WTC11 (cell line): ENCODE results near the gene STRIP1. TPM values are rescaled to one million over a fixed set of nuclear protein-coding genes. Genes with fewer than 3 reads are reported as not detected.

ENCODE experiments used
- ATAC-seq: fragments of 200-7000 bp; cut with Tn5 transposase; 2 replicates; pipeline ENCODE4 v1.10.0; 2021; ENCODE audit warnings: mild to moderate bottlenecking, moderate library complexity
- CTCF ChIA-PET: fragments of 300-600 bp; sonication (Branson Sonifier 250); formaldehyde crosslinking; loops from one replicate; lab custom pipeline; 2021; ENCODE audit warnings: antibody characterized with exemption; lab: Charles Lee
- POLR2A ChIA-PET: fragments of 350-600 bp; sonication (Branson Sonifier 250); formaldehyde crosslinking; loops from one replicate; lab custom pipeline; 2021; ENCODE audit warnings: antibody characterized with exemption; lab: Charles Lee
- DNase-seq: peaks from one replicate; pipeline ENCODE4 v3.0.0; 2021; ENCODE audit warnings: low spot score
- H3K27ac Mint-ChIP-seq: 2 replicates; pipeline ENCODE4 v1.8.0; 2021; ENCODE audit warnings: mixed read lengths
- H3K27me3 Mint-ChIP-seq: 2 replicates; pipeline ENCODE4 v1.8.0; 2021; ENCODE audit warnings: low read depth, mild to moderate bottlenecking, moderate library complexity, mixed read lengths
- H3K36me3 Mint-ChIP-seq: 2 replicates; pipeline ENCODE4 v1.8.0; 2021; ENCODE audit warnings: mixed read lengths
- H3K4me1 Mint-ChIP-seq: 2 replicates; pipeline ENCODE4 v1.8.0; 2022; ENCODE audit warnings: mixed read lengths
- H3K4me3 Mint-ChIP-seq: 2 replicates; pipeline ENCODE4 v1.8.0; 2021; ENCODE audit warnings: mild to moderate bottlenecking, moderate library complexity, mixed read lengths
- H3K9me3 Mint-ChIP-seq: 2 replicates; pipeline ENCODE4 v1.8.0; 2021; ENCODE audit warnings: mixed read lengths
- CREM ChIP-seq: sonication (generic); formaldehyde crosslinking; IDR thresholded peaks from 2 replicates; pipeline ENCODE4 v1.8.1; 2022; ENCODE audit warnings: mild to moderate bottlenecking, missing genetic modification reagents, moderate library complexity
- ESRRA ChIP-seq: sonication (generic); formaldehyde crosslinking; IDR thresholded peaks from 2 replicates; pipeline ENCODE4 v1.8.1; 2022; ENCODE audit warnings: mild to moderate bottlenecking, missing genetic modification reagents, borderline replicate concordance
- FOXJ3 ChIP-seq: sonication (generic); formaldehyde crosslinking; IDR thresholded peaks from 2 replicates; pipeline ENCODE4 v1.9.0; 2021; ENCODE audit warnings: missing genetic modification reagents, mild to moderate bottlenecking, borderline replicate concordance
- GRHL2 ChIP-seq: fragments of 250-450 bp; sonication (Bioruptor Pico); IDR thresholded peaks from 2 replicates; pipeline ENCODE4 v1.8.0; 2022; ENCODE audit warnings: mild to moderate bottlenecking, moderate library complexity; ENCODE audit not compliant: insufficient replicate concordance, severe bottlenecking
- MYBL2 ChIP-seq: sonication (generic); formaldehyde crosslinking; IDR thresholded peaks from 2 replicates; pipeline ENCODE4 v1.8.1; 2023; ENCODE audit warnings: mild to moderate bottlenecking, moderate library complexity, missing genetic modification reagents
- NFE2L1 ChIP-seq: sonication (generic); formaldehyde crosslinking; IDR thresholded peaks from 2 replicates; pipeline ENCODE4 v1.8.1; 2023; ENCODE audit warnings: missing genetic modification reagents
- NFYB ChIP-seq: sonication (generic); formaldehyde crosslinking; conservative IDR thresholded peaks from 2 replicates; pipeline ENCODE4 v1.8.0; 2022; ENCODE audit warnings: low read depth, missing genetic modification reagents
- OVOL2 ChIP-seq: fragments of 250-450 bp; sonication (Bioruptor Pico); IDR thresholded peaks from 2 replicates; pipeline ENCODE4 v1.9.0; 2021; ENCODE audit warnings: mild to moderate bottlenecking, borderline replicate concordance
- SMAD3 ChIP-seq: sonication (generic); formaldehyde crosslinking; IDR thresholded peaks from 2 replicates; pipeline ENCODE4 v1.8.0; 2022; ENCODE audit warnings: missing genetic modification reagents, mild to moderate bottlenecking, borderline replicate concordance
- TEAD4 ChIP-seq: sonication (generic); formaldehyde crosslinking; IDR thresholded peaks from 2 replicates; pipeline ENCODE4 v1.8.0; 2022; ENCODE audit warnings: mild to moderate bottlenecking, missing genetic modification reagents
- ZNF232 ChIP-seq: sonication (generic); formaldehyde crosslinking; IDR thresholded peaks from 2 replicates; pipeline ENCODE4 v1.8.0; 2022; ENCODE audit warnings: mild to moderate bottlenecking, missing genetic modification reagents
- total RNA-seq: library from RNA; stranded (reverse); gene quantifications from 3 replicates; pipeline ENCODE4 v1.2.3, GENCODE V29; 2021
- TF ChIP-seq, protein P1 (sequence below): sonication (generic); formaldehyde crosslinking; IDR thresholded peaks from 2 replicates; pipeline ENCODE4 v1.8.0; 2022; ENCODE audit warnings: missing genetic modification reagents
- TF ChIP-seq, protein P2 (sequence below): fragments of 250-450 bp; sonication (Bioruptor Pico); IDR thresholded peaks from 2 replicates; pipeline ENCODE4 v1.9.0; 2021; ENCODE audit warnings: moderate library complexity, mild to moderate bottlenecking, inconsistent platforms, borderline replicate concordance
- TF ChIP-seq, protein P3 (sequence below): fragments of 250-450 bp; sonication (Bioruptor Pico); conservative IDR thresholded peaks from 2 replicates; pipeline ENCODE4 v1.9.0; 2021; ENCODE audit warnings: mild to moderate bottlenecking
- TF ChIP-seq, protein P4 (sequence below): sonication (generic); formaldehyde crosslinking; IDR thresholded peaks from 2 replicates; pipeline ENCODE4 v1.8.0; 2023; ENCODE audit warnings: missing genetic modification reagents
- TF ChIP-seq, protein P5 (sequence below): sonication (generic); formaldehyde crosslinking; IDR thresholded peaks from 2 replicates; pipeline ENCODE4 v1.8.1; 2023; ENCODE audit warnings: mild to moderate bottlenecking, missing genetic modification reagents
- TF ChIP-seq, protein P6 (sequence below): sonication (generic); formaldehyde crosslinking; IDR thresholded peaks from 2 replicates; pipeline ENCODE4 v1.8.1; 2023; ENCODE audit warnings: mild to moderate bottlenecking, missing genetic modification reagents, moderate library complexity
- TF ChIP-seq, protein P7 (sequence below): sonication (generic); formaldehyde crosslinking; IDR thresholded peaks from 2 replicates; pipeline ENCODE4 v1.8.0; 2023; ENCODE audit warnings: missing genetic modification reagents, mild to moderate bottlenecking, borderline replicate concordance

The STRIP1 gene
- total RNA-seq, 1 experiment from 2014 or later, result 42.8 TPM

DNA sequence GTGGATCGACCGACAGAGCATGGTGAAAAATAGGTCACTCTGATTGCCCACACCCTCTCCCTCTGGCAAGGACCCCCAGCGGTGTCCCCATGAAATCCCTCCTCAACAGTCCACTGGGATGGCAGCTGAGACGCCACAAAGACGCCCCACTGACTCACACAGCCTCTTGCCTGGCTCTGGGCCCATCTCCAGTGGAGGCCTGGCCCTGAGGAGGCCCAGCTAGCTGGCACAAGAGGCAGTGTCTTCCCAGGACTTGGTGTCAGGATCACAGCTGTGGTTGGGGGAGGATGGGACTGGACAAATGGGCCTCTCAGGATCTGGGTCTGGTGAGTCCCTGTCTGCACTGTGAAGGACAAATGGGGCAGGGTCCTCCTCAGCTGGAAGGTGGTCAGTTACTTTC lies 31.4 kb downstream of the STRIP1 start:
- ATAC-seq (no peak), DNase-seq (no peak)
- TF ChIP-seq CREM (CRISPR knock-in tag) (no peak), NFYB (no peak), SMAD3 (CRISPR knock-in tag) (no peak), TEAD4 (CRISPR knock-in tag) (no peak), GRHL2 (CRISPR knock-in tag) (no peak), NFE2L1 (CRISPR knock-in tag) (no peak)
- TF ChIP-seq, protein P1, sequence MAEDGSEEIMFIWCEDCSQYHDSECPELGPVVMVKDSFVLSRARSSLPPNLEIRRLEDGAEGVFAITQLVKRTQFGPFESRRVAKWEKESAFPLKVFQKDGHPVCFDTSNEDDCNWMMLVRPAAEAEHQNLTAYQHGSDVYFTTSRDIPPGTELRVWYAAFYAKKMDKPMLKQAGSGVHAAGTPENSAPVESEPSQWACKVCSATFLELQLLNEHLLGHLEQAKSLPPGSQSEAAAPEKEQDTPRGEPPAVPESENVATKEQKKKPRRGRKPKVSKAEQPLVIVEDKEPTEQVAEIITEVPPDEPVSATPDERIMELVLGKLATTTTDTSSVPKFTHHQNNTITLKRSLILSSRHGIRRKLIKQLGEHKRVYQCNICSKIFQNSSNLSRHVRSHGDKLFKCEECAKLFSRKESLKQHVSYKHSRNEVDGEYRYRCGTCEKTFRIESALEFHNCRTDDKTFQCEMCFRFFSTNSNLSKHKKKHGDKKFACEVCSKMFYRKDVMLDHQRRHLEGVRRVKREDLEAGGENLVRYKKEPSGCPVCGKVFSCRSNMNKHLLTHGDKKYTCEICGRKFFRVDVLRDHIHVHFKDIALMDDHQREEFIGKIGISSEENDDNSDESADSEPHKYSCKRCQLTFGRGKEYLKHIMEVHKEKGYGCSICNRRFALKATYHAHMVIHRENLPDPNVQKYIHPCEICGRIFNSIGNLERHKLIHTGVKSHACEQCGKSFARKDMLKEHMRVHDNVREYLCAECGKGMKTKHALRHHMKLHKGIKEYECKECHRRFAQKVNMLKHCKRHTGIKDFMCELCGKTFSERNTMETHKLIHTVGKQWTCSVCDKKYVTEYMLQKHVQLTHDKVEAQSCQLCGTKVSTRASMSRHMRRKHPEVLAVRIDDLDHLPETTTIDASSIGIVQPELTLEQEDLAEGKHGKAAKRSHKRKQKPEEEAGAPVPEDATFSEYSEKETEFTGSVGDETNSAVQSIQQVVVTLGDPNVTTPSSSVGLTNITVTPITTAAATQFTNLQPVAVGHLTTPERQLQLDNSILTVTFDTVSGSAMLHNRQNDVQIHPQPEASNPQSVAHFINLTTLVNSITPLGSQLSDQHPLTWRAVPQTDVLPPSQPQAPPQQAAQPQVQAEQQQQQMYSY, result no peak
- TF ChIP-seq, protein P2, sequence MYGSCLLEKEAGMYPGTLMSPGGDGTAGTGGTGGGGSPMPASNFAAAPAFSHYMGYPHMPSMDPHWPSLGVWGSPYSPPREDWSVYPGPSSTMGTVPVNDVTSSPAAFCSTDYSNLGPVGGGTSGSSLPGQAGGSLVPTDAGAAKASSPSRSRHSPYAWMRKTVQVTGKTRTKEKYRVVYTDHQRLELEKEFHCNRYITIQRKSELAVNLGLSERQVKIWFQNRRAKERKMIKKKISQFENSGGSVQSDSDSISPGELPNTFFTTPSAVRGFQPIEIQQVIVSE, result no peak
- TF ChIP-seq, protein P3, sequence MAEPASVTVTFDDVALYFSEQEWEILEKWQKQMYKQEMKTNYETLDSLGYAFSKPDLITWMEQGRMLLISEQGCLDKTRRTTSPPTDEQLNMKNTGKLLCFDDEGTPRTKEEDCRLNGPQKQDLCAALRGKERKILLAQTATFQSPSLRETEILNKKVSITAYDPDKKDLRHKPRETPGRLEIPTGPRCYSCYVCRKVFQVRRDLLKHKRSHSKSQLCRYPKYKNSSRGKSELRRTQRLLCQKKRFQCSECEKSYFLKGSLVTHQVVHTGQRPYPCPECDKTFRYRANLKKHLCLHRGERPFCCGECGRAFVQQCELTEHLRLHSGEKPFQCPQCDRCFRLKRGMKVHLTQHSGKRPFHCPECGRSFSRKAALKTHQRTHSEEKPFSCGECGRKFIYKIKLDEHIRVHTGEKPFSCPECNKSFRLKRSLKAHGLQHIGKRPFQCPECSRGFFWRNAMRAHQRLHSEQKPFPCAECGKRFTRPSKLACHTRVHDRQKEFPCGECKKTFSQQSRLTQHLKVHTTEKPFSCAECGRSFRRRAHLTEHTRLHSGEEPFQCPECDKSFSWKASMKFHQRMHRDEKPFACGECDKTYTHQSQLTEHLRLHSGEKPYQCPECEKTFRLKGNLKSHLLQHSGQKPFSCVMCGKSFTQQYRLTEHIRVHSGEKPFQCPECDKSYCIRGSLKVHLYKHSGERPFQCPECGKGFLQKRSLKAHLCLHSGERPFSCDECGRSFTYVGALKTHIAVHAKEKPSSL (CRISPR knock-in tag), result no peak
- ChIA-PET POLR2A (no interaction called here), CTCF (interaction anchor here (1.2 to 2.6 kb wide), 10 partner anchors 12 to 426 kb away, joined by 3 to 20 read pairs (median 6); no protein-coding TSS in a partner anchor)
- Mint-ChIP-seq H3K9me3 (no peaks in the 10 kb centered on the region), H3K27ac (no peak overlapping the region), H3K36me3 (peaks cover 2% of the 10 kb centered on the region; the same call in 1 of the 2 replicates), H3K27me3 (peaks cover 65% of the 10 kb centered on the region), H3K4me1 (peaks cover 11% of the 10 kb centered on the region), H3K4me3 (no peak overlapping the region)

DNA sequence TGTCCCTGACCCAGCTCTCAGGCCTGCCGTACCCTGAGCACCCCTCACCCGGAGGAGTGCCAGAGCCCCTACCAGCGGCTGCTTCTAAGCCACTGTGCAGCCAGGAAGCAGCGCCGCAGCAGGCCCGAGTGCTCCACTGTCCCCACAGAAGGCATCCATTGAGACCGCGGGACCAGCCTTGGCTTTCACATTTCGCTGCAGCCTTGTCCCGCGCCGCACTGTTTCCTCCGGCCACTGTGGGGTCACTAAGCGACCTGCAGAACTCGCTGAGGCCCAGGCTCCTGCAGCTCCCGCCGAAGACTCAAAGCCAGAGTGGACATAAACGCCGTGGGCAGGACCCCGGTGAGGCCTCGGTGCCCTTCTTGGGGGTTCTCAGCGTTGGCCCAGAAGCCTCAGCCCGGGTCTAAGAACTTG lies 33.1 kb downstream of the STRIP1 start:
- peak; percentile 22 for ATAC-seq
- Mint-ChIP-seq H3K27ac (no peak overlapping the region), H3K4me3 (peak overlapping the region; percentile 67), H3K4me1 (peaks cover 15% of the 10 kb centered on the region), H3K36me3 (no peaks in the 10 kb centered on the region), H3K27me3 (peaks cover 82% of the 10 kb centered on the region), H3K9me3 (no peaks in the 10 kb centered on the region)
- POLR2A ChIA-PET, result no interaction called here
- CTCF ChIA-PET, result interaction anchor here (1.0 to 2.6 kb wide), 6 partner anchors 14 to 428 kb away, joined by 3 to 20 read pairs (median 7); no protein-coding TSS in a partner anchor
- DNase-seq, result peak; percentile 56
- TF ChIP-seq ESRRA (CRISPR knock-in tag) (no peak), ZNF232 (CRISPR knock-in tag) (no peak), OVOL2 (CRISPR knock-in tag) (no peak), FOXJ3 (no peak), TEAD4 (CRISPR knock-in tag) (no peak), MYBL2 (CRISPR knock-in tag) (no peak)
- TF ChIP-seq, protein P4, sequence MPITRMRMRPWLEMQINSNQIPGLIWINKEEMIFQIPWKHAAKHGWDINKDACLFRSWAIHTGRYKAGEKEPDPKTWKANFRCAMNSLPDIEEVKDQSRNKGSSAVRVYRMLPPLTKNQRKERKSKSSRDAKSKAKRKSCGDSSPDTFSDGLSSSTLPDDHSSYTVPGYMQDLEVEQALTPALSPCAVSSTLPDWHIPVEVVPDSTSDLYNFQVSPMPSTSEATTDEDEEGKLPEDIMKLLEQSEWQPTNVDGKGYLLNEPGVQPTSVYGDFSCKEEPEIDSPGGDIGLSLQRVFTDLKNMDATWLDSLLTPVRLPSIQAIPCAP (CRISPR knock-in tag), result no peak
- TF ChIP-seq, protein P5, sequence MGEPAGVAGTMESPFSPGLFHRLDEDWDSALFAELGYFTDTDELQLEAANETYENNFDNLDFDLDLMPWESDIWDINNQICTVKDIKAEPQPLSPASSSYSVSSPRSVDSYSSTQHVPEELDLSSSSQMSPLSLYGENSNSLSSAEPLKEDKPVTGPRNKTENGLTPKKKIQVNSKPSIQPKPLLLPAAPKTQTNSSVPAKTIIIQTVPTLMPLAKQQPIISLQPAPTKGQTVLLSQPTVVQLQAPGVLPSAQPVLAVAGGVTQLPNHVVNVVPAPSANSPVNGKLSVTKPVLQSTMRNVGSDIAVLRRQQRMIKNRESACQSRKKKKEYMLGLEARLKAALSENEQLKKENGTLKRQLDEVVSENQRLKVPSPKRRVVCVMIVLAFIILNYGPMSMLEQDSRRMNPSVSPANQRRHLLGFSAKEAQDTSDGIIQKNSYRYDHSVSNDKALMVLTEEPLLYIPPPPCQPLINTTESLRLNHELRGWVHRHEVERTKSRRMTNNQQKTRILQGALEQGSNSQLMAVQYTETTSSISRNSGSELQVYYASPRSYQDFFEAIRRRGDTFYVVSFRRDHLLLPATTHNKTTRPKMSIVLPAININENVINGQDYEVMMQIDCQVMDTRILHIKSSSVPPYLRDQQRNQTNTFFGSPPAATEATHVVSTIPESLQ (CRISPR knock-in tag), result no peak
- TF ChIP-seq, protein P6, sequence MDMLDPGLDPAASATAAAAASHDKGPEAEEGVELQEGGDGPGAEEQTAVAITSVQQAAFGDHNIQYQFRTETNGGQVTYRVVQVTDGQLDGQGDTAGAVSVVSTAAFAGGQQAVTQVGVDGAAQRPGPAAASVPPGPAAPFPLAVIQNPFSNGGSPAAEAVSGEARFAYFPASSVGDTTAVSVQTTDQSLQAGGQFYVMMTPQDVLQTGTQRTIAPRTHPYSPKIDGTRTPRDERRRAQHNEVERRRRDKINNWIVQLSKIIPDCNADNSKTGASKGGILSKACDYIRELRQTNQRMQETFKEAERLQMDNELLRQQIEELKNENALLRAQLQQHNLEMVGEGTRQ (CRISPR knock-in tag), result no peak
- TF ChIP-seq, protein P2, result no peak
- TF ChIP-seq, protein P7, sequence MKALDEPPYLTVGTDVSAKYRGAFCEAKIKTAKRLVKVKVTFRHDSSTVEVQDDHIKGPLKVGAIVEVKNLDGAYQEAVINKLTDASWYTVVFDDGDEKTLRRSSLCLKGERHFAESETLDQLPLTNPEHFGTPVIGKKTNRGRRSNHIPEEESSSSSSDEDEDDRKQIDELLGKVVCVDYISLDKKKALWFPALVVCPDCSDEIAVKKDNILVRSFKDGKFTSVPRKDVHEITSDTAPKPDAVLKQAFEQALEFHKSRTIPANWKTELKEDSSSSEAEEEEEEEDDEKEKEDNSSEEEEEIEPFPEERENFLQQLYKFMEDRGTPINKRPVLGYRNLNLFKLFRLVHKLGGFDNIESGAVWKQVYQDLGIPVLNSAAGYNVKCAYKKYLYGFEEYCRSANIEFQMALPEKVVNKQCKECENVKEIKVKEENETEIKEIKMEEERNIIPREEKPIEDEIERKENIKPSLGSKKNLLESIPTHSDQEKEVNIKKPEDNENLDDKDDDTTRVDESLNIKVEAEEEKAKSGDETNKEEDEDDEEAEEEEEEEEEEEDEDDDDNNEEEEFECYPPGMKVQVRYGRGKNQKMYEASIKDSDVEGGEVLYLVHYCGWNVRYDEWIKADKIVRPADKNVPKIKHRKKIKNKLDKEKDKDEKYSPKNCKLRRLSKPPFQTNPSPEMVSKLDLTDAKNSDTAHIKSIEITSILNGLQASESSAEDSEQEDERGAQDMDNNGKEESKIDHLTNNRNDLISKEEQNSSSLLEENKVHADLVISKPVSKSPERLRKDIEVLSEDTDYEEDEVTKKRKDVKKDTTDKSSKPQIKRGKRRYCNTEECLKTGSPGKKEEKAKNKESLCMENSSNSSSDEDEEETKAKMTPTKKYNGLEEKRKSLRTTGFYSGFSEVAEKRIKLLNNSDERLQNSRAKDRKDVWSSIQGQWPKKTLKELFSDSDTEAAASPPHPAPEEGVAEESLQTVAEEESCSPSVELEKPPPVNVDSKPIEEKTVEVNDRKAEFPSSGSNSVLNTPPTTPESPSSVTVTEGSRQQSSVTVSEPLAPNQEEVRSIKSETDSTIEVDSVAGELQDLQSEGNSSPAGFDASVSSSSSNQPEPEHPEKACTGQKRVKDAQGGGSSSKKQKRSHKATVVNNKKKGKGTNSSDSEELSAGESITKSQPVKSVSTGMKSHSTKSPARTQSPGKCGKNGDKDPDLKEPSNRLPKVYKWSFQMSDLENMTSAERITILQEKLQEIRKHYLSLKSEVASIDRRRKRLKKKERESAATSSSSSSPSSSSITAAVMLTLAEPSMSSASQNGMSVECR (CRISPR knock-in tag), result no peak
